KG1 (cell line): Measurements from ENCODE around the gene CDC20B.
"Not testable (repeated sequence)": the region's sequence is repeated elsewhere in the genome, so short reads cannot be mapped to it uniquely, and the experiment has no call there.

Experiments used
- DNase-seq: peaks from one replicate; lab custom pipeline; 2025; lab: John Stamatoyannopoulos, UW

Gene CDC20B

GRCh38 chr5:55104036-55104772, 68.8 kb downstream of the CDC20B start:
- no peak for DNase-seq

GRCh38 chr5:55102348-55102747, 70.6 kb downstream of the CDC20B start, which contains the start of gene GZMA:
GZMA (plus strand) TSS chr5:55102646; CDS start chr5:55102683, 37 bp downstream.
- DNase-seq = no peak

- DNase-seq = no peak
Observed at GRCh38 chr5:55101556-55102276, 71.3 kb downstream of the CDC20B start.

- DNase-seq = not testable (repeated sequence)
Observed at GRCh38 chr5:55101148-55101547, 71.8 kb downstream of the CDC20B start.

GRCh38 chr5:55096861-55097260, 76.1 kb downstream of the CDC20B start:
- DNase-seq = no peak

- DNase-seq = no peak
Observed at GRCh38 chr5:55096182-55096581, 76.8 kb downstream of the CDC20B start.

GRCh38 chr5:55091011-55091410, 82.0 kb downstream of the CDC20B start:
- not testable (repeated sequence) for DNase-seq

- DNase-seq = not testable (repeated sequence)
Observed at GRCh38 chr5:55089301-55089700, 83.7 kb downstream of the CDC20B start.

GRCh38 chr5:55081541-55081940, 91.4 kb downstream of the CDC20B start:
- no peak for DNase-seq

- DNase-seq = no peak
Observed at GRCh38 chr5:55073211-55073610, 99.8 kb downstream of the CDC20B start.

- DNase-seq = no peak
Observed at GRCh38 chr5:55072666-55073065, 100.3 kb downstream of the CDC20B start.

- no peak for DNase-seq
Observed at GRCh38 chr5:55071413-55071812, 101.6 kb downstream of the CDC20B start.

GRCh38 chr5:55070968-55071367, 102.0 kb downstream of the CDC20B start:
- no peak for DNase-seq

- DNase-seq = no peak
Observed at GRCh38 chr5:55066277-55066676, 106.7 kb downstream of the CDC20B start.

- DNase-seq = no peak
Observed at GRCh38 chr5:55064523-55064922, 108.5 kb downstream of the CDC20B start.

GRCh38 chr5:55063899-55064298, 109.1 kb downstream of the CDC20B start:
- no peak for DNase-seq

GRCh38 chr5:55063220-55063863, 109.6 kb downstream of the CDC20B start:
- DNase-seq = no peak
